ENCODE data around the gene GPR15LG. TPM values are rescaled to one million over a fixed set of nuclear protein-coding genes. Genes with fewer than 3 reads are reported as not detected.
"Not testable (repeated sequence)": the region's sequence is repeated elsewhere in the genome, so short reads cannot be mapped to it uniquely, and the experiment has no call there.

The GPR15LG gene
- total and polyA plus RNA-seq, 2 experiments from 2014 or later: not detected

DNA sequence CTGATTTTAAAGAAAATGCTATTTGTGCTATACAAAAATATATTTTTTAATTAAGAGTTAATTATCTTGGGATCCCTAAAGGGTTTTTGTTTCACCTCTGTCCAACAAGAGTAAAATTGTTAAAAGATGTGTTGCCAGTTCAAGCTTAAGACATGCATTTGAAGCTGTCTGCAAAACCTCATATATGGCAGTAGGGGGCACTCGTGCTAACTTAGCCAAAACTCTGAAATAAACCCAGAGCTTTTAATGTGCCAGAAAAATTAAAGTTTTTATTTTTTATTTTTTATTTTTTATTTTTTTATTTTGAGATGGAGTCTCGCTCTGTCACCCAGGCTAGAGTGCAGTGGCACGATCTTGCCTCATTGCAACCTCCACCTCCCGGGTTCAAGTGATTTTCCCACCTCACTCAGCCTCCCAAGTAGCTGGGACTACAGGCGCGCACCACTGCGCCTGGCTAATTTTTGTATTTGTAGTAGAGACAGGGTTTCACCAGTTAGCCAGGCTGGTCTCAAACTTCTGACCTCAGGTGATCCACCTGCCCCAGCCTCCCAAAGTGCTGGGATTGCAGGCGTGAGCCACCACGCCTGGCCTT, 25.5 kb upstream of the GPR15LG start:
- ATAC-seq; H3K4me3 Mint-ChIP-seq; H3K79me2 ChIP-seq (replicated peaks; ENCODE audit: insufficient read depth); H2AFZ ChIP-seq; H3K27me3 Mint-ChIP-seq (ENCODE audit: insufficient read depth, low read depth, poor library complexity); H3K4me3 ChIP-seq; H3F3A ChIP-seq (replicated peaks; ENCODE audit: low read depth); H3K9me2 ChIP-seq (ENCODE audit: insufficient read depth); H3K27me3 ChIP-seq (ENCODE audit: insufficient read depth); H3K27ac ChIP-seq (ENCODE audit: low read depth); H3K4me1 ChIP-seq (ENCODE audit: insufficient read depth); H3K4me1 Mint-ChIP-seq; H3K9me3 Mint-ChIP-seq; H3K4me2 ChIP-seq; H3K27ac Mint-ChIP-seq; H4K20me1 ChIP-seq (replicated peaks; ENCODE audit: insufficient read depth): not testable (repeated sequence)
- H3K36me3 Mint-ChIP-seq (ENCODE audit: low read depth): peaks cover 72% of the 10 kb centered on the region
- TF ChIP-seq, protein P1, sequence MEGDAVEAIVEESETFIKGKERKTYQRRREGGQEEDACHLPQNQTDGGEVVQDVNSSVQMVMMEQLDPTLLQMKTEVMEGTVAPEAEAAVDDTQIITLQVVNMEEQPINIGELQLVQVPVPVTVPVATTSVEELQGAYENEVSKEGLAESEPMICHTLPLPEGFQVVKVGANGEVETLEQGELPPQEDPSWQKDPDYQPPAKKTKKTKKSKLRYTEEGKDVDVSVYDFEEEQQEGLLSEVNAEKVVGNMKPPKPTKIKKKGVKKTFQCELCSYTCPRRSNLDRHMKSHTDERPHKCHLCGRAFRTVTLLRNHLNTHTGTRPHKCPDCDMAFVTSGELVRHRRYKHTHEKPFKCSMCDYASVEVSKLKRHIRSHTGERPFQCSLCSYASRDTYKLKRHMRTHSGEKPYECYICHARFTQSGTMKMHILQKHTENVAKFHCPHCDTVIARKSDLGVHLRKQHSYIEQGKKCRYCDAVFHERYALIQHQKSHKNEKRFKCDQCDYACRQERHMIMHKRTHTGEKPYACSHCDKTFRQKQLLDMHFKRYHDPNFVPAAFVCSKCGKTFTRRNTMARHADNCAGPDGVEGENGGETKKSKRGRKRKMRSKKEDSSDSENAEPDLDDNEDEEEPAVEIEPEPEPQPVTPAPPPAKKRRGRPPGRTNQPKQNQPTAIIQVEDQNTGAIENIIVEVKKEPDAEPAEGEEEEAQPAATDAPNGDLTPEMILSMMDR (conservative IDR thresholded peaks at IDR 0.05; ENCODE audit: low read depth in 2 of 2): peak; percentile 65 to 69
- H3K36me3 ChIP-seq (ENCODE audit: insufficient read depth): peaks cover 58% of the 10 kb centered on the region
- DNase-seq (ENCODE audit: low spot score): peak; percentile 64

DNA sequence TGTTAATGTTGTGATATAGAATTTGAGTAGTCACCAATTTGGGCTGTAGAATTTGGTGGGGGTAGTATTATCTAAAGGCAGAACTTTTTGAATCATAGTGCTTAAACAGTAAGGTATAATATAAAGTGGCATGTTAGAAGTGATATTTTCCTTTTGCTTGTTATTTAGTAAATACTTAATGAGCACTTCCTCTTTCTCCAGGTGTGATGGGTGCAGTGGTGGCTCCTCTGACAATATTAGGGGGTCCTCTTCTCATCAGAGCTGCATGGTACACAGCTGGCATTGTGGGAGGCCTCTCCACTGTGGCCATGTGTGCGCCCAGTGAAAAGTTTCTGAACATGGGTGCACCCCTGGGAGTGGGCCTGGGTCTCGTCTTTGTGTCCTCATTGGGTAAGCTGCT, 23.7 kb upstream of the GPR15LG start:
- Mint-ChIP-seq H3K4me3 (no peak overlapping the region), H3K36me3 (ENCODE audit: low read depth) (peaks cover 72% of the 10 kb centered on the region)
- H3K4me2 ChIP-seq: no peak overlapping the region

More for the DNA sequence above, 23.7 kb upstream of the GPR15LG start:
- TF ChIP-seq JUNB (IDR thresholded peaks at IDR 0.05; ENCODE audit: unreplicated experiment): no peak
- no peak for TF ChIP-seq NANOG (IDR thresholded peaks at IDR 0.05; ENCODE audit: borderline replicate concordance)
- TF ChIP-seq, protein P2, sequence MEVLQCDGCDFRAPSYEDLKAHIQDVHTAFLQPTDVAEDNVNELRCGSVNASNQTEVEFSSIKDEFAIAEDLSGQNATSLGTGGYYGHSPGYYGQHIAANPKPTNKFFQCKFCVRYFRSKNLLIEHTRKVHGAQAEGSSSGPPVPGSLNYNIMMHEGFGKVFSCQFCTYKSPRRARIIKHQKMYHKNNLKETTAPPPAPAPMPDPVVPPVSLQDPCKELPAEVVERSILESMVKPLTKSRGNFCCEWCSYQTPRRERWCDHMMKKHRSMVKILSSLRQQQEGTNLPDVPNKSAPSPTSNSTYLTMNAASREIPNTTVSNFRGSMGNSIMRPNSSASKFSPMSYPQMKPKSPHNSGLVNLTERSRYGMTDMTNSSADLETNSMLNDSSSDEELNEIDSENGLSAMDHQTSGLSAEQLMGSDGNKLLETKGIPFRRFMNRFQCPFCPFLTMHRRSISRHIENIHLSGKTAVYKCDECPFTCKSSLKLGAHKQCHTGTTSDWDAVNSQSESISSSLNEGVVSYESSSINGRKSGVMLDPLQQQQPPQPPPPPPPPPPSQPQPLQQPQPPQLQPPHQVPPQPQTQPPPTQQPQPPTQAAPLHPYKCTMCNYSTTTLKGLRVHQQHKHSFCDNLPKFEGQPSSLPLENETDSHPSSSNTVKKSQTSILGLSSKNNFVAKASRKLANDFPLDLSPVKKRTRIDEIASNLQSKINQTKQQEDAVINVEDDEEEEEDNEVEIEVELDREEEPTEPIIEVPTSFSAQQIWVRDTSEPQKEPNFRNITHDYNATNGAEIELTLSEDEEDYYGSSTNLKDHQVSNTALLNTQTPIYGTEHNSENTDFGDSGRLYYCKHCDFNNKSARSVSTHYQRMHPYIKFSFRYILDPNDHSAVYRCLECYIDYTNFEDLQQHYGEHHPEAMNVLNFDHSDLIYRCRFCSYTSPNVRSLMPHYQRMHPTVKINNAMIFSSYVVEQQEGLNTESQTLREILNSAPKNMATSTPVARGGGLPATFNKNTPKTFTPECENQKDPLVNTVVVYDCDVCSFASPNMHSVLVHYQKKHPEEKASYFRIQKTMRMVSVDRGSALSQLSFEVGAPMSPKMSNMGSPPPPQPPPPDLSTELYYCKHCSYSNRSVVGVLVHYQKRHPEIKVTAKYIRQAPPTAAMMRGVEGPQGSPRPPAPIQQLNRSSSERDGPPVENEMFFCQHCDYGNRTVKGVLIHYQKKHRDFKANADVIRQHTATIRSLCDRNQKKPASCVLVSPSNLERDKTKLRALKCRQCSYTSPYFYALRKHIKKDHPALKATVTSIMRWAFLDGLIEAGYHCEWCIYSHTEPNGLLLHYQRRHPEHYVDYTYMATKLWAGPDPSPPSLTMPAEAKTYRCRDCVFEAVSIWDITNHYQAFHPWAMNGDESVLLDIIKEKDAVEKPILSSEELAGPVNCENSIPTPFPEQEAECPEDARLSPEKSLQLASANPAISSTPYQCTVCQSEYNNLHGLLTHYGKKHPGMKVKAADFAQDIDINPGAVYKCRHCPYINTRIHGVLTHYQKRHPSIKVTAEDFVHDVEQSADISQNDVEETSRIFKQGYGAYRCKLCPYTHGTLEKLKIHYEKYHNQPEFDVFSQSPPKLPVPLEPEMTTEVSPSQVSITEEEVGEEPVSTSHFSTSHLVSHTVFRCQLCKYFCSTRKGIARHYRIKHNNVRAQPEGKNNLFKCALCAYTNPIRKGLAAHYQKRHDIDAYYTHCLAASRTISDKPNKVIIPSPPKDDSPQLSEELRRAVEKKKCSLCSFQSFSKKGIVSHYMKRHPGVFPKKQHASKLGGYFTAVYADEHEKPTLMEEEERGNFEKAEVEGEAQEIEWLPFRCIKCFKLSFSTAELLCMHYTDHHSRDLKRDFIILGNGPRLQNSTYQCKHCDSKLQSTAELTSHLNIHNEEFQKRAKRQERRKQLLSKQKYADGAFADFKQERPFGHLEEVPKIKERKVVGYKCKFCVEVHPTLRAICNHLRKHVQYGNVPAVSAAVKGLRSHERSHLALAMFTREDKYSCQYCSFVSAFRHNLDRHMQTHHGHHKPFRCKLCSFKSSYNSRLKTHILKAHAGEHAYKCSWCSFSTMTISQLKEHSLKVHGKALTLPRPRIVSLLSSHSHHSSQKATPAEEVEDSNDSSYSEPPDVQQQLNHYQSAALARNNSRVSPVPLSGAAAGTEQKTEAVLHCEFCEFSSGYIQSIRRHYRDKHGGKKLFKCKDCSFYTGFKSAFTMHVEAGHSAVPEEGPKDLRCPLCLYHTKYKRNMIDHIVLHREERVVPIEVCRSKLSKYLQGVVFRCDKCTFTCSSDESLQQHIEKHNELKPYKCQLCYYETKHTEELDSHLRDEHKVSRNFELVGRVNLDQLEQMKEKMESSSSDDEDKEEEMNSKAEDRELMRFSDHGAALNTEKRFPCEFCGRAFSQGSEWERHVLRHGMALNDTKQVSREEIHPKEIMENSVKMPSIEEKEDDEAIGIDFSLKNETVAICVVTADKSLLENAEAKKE (CRISPR knock-in tag; IDR thresholded peaks at IDR 0.05): no peak
- no peak for TF ChIP-seq CREB1 (CRISPR knock-in tag; IDR thresholded peaks at IDR 0.05; ENCODE audit: low read depth)
- no peak for TF ChIP-seq ZNF331 (CRISPR knock-in tag; IDR thresholded peaks at IDR 0.05; ENCODE audit: low read depth)
- no peak for TF ChIP-seq ZNF114 (CRISPR knock-in tag; IDR thresholded peaks at IDR 0.05)
- no peak for TF ChIP-seq EZH2 (IDR thresholded peaks at IDR 0.05; ENCODE audit: low read depth, unreplicated experiment)
- Mint-ChIP-seq H3K27ac (no peak overlapping the region), H3K9me3 (no peaks in the 10 kb centered on the region), H3K4me1 (peaks cover under 1% of the 10 kb centered on the region; the same call in 1 of the 3 replicates), H3K27me3 (ENCODE audit: insufficient read depth, low read depth, poor library complexity) (no peaks in the 10 kb centered on the region)
- Histone ChIP-seq H3K9me2 (ENCODE audit: insufficient read depth) (no peaks in the 10 kb centered on the region), H3K4me1 (ENCODE audit: insufficient read depth) (no peaks in the 10 kb centered on the region), H2AFZ (no peak overlapping the region), H3K79me2 (replicated peaks; ENCODE audit: insufficient read depth) (no peaks in the 10 kb centered on the region), H3K27ac (ENCODE audit: low read depth) (no peak overlapping the region), H3F3A (replicated peaks; ENCODE audit: low read depth) (no peaks in the 10 kb centered on the region), H3K36me3 (ENCODE audit: insufficient read depth) (peaks cover 49% of the 10 kb centered on the region; the same call in 1 of the 2 replicates), H3K27me3 (ENCODE audit: insufficient read depth) (no peaks in the 10 kb centered on the region), H4K20me1 (replicated peaks; ENCODE audit: insufficient read depth) (peaks cover 3% of the 10 kb centered on the region; the same call in 1 of the 2 replicates), H3K4me3 (no peak overlapping the region)
- DNase-seq (ENCODE audit: low spot score): no peak
- no peak for ATAC-seq
